Breast epithelium (tissue), 4 donors: ENCODE data around the gene HSDL2. TPM values are rescaled to one million over a fixed set of nuclear protein-coding genes. Genes with fewer than 3 reads are reported as not detected.

Experiments used
- DNase-seq, 2 donors: peaks; one replicate each; pipeline ENCODE4 v3.0.0-alpha.2; 2019; ENCODE audit warnings: low spot score in 2 of 2
- H3K27ac ChIP-seq, 2 donors: fragments of 200-600 bp; sonication (generic) in 1 of 2; one replicate each; pipeline ENCODE4 v1.5.1; 2016 to 2019; ENCODE audit warnings: mild to moderate bottlenecking in 1 of 2
- H3K27me3 ChIP-seq, 2 donors: fragments of 200-600 bp; sonication (generic) in 1 of 2; one replicate each; pipeline versions ENCODE4 v1.5.1 to v1.6.0; 2017 to 2019; ENCODE audit warnings: control low read depth in 1 of 2, mild to moderate bottlenecking in 1 of 2
- H3K36me3 ChIP-seq: fragments of 200-600 bp; one replicate; pipeline ENCODE4 v1.5.1; 2019
- H3K4me1 ChIP-seq, 2 donors: fragments of 200-600 bp; sonication (generic); one replicate each; pipeline ENCODE4 v1.5.1; 2016 to 2019; ENCODE audit warnings: control low read depth in 1 of 2
- H3K4me3 ChIP-seq, 3 donors: fragments of 200-600 bp; sonication (generic); 1 replicate in 2 of 3; 2 replicates in 1 of 3; pipeline ENCODE4 v1.5.1; 2016 to 2019; ENCODE audit warnings: mild to moderate bottlenecking in 3 of 3, moderate library complexity in 2 of 3
- H3K9me3 ChIP-seq, 2 donors: fragments of 200-600 bp; sonication (generic) in 1 of 2; one replicate each; pipeline ENCODE4 v1.5.1; 2016 to 2019; ENCODE audit warnings: control low read depth in 1 of 2
- POLR2A ChIP-seq: fragments of 450-650 bp; IDR thresholded peaks from one replicate; pipeline ENCODE4 v1.6.1; 2016; ENCODE audit warnings: antibody characterized with exemption, mild to moderate bottlenecking, moderate library complexity
- POLR2AphosphoS5 ChIP-seq, 3 donors: sonication (generic); formaldehyde crosslinking; IDR thresholded peaks; one replicate each; pipeline ENCODE4 v1.6.1; 2017; ENCODE audit warnings: antibody characterized with exemption in 3 of 3
- intact Hi-C: fragments of 100-400 bp; cut with DNase I; formaldehyde crosslinking; loops from one replicate; pipeline ENCODE4 v1.15.1; 2023; ENCODE audit warnings: low total_unique reads
- total RNA-seq, 3 donors: library from RNA; depleted of rRNA; stranded (reverse); fragments of >200 nt; gene quantifications; one replicate each; pipeline ENCODE4 v1.1.0, GENCODE V29; 2016
- TF ChIP-seq, protein P1 (sequence below), 3 donors: fragments of 450-650 bp; IDR thresholded peaks; one replicate each; pipeline ENCODE4 v1.5.1; 2016 to 2017; ENCODE audit warnings: antibody characterized with exemption in 3 of 3, mild to moderate bottlenecking in 3 of 3, moderate library complexity in 3 of 3

The HSDL2 gene
- total RNA-seq, 3 donors from 2014 or later: 30.7 to 124 (median 52.8) TPM

DNA sequence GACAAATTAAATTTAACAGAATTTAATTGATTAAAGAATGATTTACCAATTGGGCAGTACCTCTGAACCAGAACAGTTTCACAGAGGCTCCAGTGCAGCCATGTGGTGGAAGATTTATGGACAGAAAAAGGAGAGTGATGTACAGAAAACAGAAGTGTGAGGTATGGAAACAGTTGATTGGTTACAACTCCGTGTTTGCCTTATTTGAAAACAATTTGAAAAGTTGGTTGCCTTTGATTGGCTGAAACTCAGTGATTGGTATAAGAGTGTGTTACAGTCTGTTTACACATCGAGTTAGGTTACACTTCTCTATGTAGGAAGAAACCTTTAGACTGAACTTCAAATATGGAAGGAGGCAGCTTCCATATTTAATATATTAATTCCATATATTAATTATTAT lies 136.9 kb downstream of the HSDL2 start:
- Histone ChIP-seq H3K4me1 (no peaks in the 10 kb centered on the region), H3K36me3 (no peaks in the 10 kb centered on the region), H3K27me3 (no peaks in the 10 kb centered on the region), H3K9me3 (no peaks in the 10 kb centered on the region), H3K27ac (no peak overlapping the region), H3K4me3 (no peak overlapping the region)
- TF ChIP-seq POLR2AphosphoS5 (IDR thresholded peaks at IDR 0.05): no peak
- no peak for TF ChIP-seq POLR2A
- TF ChIP-seq, protein P1, sequence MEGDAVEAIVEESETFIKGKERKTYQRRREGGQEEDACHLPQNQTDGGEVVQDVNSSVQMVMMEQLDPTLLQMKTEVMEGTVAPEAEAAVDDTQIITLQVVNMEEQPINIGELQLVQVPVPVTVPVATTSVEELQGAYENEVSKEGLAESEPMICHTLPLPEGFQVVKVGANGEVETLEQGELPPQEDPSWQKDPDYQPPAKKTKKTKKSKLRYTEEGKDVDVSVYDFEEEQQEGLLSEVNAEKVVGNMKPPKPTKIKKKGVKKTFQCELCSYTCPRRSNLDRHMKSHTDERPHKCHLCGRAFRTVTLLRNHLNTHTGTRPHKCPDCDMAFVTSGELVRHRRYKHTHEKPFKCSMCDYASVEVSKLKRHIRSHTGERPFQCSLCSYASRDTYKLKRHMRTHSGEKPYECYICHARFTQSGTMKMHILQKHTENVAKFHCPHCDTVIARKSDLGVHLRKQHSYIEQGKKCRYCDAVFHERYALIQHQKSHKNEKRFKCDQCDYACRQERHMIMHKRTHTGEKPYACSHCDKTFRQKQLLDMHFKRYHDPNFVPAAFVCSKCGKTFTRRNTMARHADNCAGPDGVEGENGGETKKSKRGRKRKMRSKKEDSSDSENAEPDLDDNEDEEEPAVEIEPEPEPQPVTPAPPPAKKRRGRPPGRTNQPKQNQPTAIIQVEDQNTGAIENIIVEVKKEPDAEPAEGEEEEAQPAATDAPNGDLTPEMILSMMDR (IDR thresholded peaks at IDR 0.05): no peak
- intact Hi-C loops: no loop called here
- DNase-seq: no peak

DNA sequence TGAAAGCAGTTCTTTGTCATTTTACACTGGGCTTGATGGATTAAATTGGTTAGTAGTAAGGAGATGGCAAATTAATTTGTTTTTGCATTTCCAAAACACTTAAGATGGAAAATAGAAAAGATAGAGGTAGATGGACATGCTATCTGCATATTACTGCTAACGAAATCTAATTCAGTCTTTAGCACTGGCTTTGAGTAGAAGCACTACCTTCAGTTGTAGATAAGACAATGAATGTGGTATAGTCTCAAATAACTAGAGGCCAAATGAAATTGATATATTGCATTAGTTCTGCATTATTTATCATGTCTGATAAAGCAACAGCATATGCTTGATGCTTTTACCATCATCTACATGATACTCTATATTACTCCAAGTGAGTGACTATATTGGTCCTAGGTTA lies 140.2 kb downstream of the HSDL2 start:
- H3K27me3 ChIP-seq: no peaks in the 10 kb centered on the region
- no peak for DNase-seq
- intact Hi-C loops: no loop called here
- H3K9me3 ChIP-seq: no peaks in the 10 kb centered on the region
- H3K4me1 ChIP-seq: no peaks in the 10 kb centered on the region
- TF ChIP-seq POLR2A (no peak), POLR2AphosphoS5 (IDR thresholded peaks at IDR 0.05) (no peak)
- TF ChIP-seq, protein P1 (IDR thresholded peaks at IDR 0.05): no peak
- no peaks in the 10 kb centered on the region for H3K36me3 ChIP-seq
- no peak overlapping the region for H3K27ac ChIP-seq
- no peak overlapping the region for H3K4me3 ChIP-seq

DNA sequence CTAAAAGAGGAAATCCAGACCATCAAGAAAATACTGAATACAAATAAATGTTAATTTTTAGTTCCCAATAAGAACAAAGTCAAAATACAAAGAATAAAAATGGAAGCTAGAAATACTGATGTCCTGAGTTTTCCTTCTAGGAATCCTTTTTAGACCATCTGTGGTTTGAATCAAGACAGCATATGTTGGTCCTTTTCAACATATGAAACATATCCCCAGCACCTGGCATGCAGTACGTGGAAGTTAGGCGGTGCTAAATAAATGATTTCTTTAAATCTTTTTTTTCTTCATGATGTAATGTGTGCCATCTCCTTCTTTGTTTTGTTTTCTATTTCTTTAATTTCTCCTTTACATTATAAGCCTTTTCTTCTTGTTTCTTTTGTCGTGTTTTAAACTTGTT lies 140.7 kb downstream of the HSDL2 start:
- no peak for DNase-seq
- Histone ChIP-seq H3K27ac (no peak overlapping the region), H3K36me3 (no peaks in the 10 kb centered on the region), H3K27me3 (no peaks in the 10 kb centered on the region), H3K9me3 (no peaks in the 10 kb centered on the region), H3K4me3 (no peak overlapping the region), H3K4me1 (no peaks in the 10 kb centered on the region)
- intact Hi-C loops: no loop called here
- no peak for TF ChIP-seq POLR2AphosphoS5 (IDR thresholded peaks at IDR 0.05)
- TF ChIP-seq, protein P1 (IDR thresholded peaks at IDR 0.05): no peak
- no peak for TF ChIP-seq POLR2A

Other genes starting within 250 kb of the HSDL2 start
- gene SUSD1, start 204.8 kb upstream of the HSDL2 start, total RNA-seq: 10 to 100 TPM in 2 of 3 donors, 1 to 10 TPM in 1; 6.4 to 17.3 (median 13.1) TPM
- gene PTBP3, start 46.5 kb upstream of the HSDL2 start, total RNA-seq: 10 to 100 TPM; 30.6 to 80.2 (median 50.5) TPM
- 10 to 100 TPM in 2 of 3 donors, 1 to 10 TPM in 1; 2.9 to 16.5 (median 11.8) TPM for gene KIAA1958, start 106.7 kb downstream of the HSDL2 start, total RNA-seq